HUES64 (cell line): ENCODE results near the gene VRTN.

Source experiments
- H3K27ac ChIP-seq: 2 replicates; pipeline ENCODE4 v1.7.0; 2013; ENCODE audit warnings: low read depth, low read length, inconsistent platforms
- H3K27me3 ChIP-seq: 2 replicates; pipeline ENCODE4 v1.6.1; 2013; ENCODE audit warnings: mild to moderate bottlenecking, low read length; ENCODE audit not compliant: insufficient read depth
- H3K36me3 ChIP-seq: 2 replicates; pipeline ENCODE4 v1.6.1; 2013; ENCODE audit warnings: mild to moderate bottlenecking, low read length; ENCODE audit not compliant: insufficient read depth
- H3K4me1 ChIP-seq: 2 replicates; pipeline ENCODE4 v1.6.1; 2013; ENCODE audit warnings: mild to moderate bottlenecking, low read length, moderate library complexity; ENCODE audit not compliant: insufficient read depth
- H3K4me3 ChIP-seq: 2 replicates; pipeline ENCODE4 v1.5.1; 2013; ENCODE audit warnings: mild to moderate bottlenecking, low read length, moderate library complexity
- H3K9ac ChIP-seq: 2 replicates; pipeline ENCODE4 v1.6.1; 2013; ENCODE audit warnings: mild to moderate bottlenecking, low read depth, low read length
- H3K9me3 ChIP-seq: 2 replicates; pipeline ENCODE4 v1.6.1; 2013; ENCODE audit warnings: low read depth, low read length; ENCODE audit not compliant: insufficient read depth
- WGBS: fragments of 150-250, 120-280 bp; methylation state at CpG from one replicate; pipeline ENCODE4 v1.1.7; 2013; ENCODE audit warnings: missing lambda C conversion rate; 5-methylcytosine and 5-hydroxymethylcytosine counted together

VRTN gene

DNA sequence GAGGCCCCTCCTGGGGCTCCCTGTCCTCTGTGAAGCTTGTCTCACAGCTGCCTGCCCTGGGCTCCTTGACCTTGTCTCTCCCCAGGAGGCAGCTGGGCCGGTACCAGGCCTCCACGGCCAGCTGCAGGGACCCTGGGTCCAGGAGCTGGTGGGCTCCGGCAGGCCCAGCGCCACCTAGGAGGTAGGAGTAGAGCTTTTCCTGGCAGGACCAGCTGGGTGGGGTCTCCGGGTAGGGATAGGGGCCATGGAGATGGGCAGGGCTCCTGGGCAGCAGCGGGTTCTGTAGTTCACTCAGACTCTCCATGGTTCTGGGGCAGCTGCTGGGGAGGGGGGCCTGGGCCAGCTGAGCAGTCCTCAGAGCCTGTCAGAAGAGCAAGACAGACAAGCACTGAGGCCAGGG is 61.2 kb downstream of the VRTN start:
- H3K36me3 ChIP-seq, result no peaks in the 10 kb centered on the region
- H3K27ac ChIP-seq, result no peak overlapping the region
- H3K4me1 ChIP-seq, result peaks cover 13% of the 10 kb centered on the region
- H3K9me3 ChIP-seq, result no peaks in the 10 kb centered on the region
- WGBS, result 86% methylated on average over 6 of the region's 6 CpGs
- no peak overlapping the region for H3K9ac ChIP-seq
- no peaks in the 10 kb centered on the region for H3K27me3 ChIP-seq
- H3K4me3 ChIP-seq, result no peak overlapping the region
